Stimulated activated CD4-positive, alpha-beta T cell treated with anti-CD3 and anti-CD28 coated beads, TNF-alpha, amount 100 ng/mL, for 24 hours (primary cell): Measurements from ENCODE around the gene CMIP.

ENCODE experiments used
- DNase-seq, 3 experiments: peaks; one replicate each; pipeline ENCODE4 v3.0.0-alpha.2; 2020; ENCODE audit warnings: low read depth in 3 of 3

CMIP gene

GRCh38 chr16:81703177-81704155, 258.9 kb downstream of the CMIP start:
- DNase-seq: no peak

DNA sequence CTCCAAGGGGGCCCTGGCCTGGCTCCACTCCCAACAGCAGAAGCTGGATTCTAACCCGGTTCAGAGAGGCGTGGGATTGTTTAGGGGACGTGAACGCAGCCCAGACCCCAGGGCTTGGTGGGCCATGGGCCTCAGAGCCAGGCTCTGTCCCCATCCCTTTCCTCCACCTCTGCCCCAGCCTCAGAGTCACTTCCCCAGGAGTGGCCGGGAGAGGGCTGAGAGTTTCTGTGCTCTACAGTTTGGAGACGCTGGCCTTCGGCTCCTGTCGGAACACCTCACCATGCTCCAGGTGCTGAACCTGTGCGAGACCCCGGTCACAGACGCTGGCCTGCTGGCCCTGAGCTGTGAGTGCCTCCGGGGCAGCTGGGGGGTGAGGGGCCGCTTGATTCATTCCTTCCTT, 260.7 kb downstream of the CMIP start:
- DNase-seq: no peak

GRCh38 chr16:81706327-81707295, 262.0 kb downstream of the CMIP start:
- no peak for DNase-seq

GRCh38 chr16:81707411-81708265, 263.0 kb downstream of the CMIP start:
- DNase-seq: no peak

DNA sequence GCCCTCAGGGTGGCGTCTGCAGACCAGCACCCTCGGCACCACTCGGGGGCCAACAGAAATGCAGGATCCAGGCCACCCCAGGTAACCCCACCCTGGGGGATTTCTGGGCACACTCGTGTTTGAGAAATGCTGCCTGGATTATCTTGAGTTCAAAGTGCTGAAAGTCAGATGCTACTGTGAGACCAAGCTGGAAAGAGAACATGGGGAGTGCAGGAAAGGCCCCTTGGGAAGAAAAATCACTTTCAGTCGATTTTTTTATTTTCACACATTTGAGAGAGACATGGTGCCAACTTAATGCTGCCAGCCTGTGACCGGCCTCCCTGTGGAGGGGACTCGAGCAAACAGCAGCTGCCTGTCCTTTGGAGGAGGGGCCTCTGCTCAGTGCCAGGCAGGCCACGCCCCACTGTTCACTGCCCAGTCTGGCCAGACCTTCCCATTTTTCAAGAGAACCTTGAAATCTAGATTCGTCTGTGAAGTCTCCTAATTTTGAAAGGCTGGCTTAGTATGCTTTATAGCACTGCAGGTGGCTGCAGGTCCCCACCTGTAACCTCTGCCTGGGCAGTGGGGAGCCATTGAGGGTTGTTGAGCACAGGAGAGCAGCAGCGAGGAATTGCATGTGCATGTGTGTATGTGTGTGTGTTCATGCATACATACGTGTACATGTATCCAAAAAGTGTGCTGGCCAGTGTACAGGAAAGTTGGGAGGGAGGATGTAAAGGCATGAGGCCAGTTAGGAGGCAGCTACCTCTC, 263.8 kb downstream of the CMIP start:
- DNase-seq: no peak

- no peak for DNase-seq
Observed at GRCh38 chr16:81709016-81709900, 264.6 kb downstream of the CMIP start.

GRCh38 chr16:81710044-81710443, 265.4 kb downstream of the CMIP start:
- DNase-seq: no peak

- DNase-seq: no peak
Observed at GRCh38 chr16:81710596-81710995, 266.0 kb downstream of the CMIP start.

- no peak for DNase-seq
Observed at GRCh38 chr16:81711657-81712319, 267.2 kb downstream of the CMIP start.

DNA sequence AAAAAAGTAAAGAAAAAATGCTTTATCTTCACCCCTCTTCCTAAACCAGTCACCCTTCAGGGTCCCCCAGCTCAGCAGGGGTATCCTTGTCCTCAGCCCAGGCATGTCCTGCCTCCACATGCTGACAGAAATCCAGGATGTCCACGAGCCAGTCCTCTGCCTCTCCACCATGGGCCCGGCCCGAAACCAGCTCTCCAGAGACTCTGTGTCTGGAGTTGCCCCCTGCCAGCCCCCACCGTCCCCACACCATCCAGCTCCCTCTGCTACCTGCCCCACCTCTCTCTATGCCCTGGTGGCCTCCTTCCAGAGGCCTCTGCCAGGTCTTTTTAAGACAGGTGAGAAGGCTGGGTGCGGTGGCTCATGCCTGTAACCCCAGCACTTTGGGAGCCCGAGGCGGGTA, 268.1 kb downstream of the CMIP start:
- DNase-seq: no peak

DNA sequence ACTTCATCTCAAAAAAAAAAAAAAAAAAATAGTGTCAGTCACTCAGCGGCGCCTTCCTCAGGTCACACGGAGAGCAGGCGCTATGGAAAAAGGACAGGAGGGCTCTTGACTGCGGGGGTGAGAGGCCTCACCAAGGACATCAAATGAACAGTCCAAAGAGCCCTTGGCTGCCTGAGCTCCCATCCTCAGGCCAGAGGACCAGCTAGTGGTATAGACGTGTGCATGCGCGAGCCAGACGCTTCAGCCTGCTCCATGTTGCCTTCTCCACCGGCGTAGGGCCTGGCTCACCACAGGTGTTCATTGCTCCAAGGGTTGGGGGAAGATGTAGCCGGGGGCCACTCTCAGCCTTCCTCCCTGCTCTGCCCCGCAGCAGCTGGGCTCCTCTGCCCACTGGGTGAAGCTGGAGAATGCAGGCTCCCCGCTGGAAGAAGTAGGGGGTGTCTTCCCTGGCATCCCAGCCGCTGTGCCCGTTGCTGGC, 268.7 kb downstream of the CMIP start:
- DNase-seq: no peak

DNA sequence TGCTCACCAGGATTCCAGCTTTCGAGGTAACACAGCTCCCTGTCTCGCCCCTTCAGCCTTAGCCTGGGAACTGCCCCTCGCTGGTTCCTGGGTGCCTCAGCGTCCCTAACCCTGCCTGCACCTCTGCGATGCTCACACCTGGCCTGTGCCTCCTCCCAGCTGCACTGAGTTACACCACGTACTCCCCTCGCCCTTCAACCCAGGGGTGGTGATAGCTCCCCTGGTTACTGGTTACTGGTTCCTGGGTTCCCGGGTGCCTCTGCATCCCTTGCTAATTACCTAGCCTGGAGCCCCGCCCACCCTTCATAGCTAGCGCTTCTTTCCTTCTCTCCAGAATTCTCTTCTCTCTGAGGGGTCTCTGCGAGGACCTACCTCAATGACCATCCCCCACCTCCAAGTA, 269.2 kb downstream of the CMIP start:
- no peak for DNase-seq

DNA sequence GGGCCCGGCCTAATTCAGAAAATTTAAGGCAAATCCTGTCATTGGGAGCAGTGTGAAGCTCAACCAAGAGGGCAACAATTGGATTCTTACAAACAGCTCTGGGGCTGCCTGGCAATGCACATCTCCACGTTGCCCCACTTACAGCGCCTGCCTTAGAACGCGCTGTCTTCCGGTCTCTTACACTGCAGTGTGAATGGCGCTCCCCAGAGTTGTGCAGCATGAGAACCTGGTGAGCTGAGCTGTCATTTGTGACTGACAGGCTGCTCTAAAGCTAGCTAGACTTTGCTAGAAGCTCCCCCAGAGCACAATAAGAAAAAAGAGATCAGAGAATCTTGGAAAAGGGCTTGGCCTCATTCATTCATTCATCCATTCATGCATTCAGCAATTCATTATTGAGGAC, 270.0 kb downstream of the CMIP start:
- DNase-seq: no peak

DNA sequence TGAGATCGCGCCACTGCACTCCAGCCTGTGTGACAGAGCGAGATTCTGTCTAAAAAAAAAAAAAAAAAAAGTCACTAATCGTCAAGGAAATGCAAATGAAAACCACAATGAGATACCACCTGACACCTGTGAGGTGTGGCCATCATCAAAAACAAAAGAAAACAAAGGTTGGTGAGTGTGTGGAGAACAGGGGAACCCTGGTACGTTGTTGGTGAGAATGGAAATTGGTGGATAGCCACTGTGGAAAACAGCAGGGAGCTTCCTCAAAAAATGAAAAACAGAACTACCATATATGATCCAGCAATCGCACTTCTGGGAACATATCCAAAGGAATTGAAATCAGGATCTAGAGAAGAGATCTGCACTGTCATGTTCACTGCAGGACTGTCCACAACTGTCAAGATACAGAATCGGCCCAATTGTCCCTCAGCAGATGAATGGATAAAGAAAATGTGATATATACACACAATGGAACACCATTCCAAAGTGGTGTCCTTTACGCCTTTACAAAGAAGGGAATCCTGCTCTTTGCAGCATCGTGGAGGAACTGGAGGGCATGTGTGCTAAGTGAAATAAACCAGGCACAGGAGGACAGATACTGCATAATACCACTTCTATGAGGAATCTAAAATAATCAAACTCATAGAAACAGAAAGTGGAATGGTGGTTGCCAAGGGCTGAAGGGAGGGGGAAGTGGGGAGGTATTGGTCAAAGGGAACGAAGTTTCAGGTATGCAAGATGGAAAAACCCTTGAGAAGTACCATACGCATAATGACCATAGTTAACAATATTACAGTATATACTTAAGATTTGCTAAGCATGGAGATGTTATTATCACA, 271.0 kb downstream of the CMIP start:
- no peak for DNase-seq

- no peak for DNase-seq
Observed at GRCh38 chr16:81716478-81717225, 272.0 kb downstream of the CMIP start.

GRCh38 chr16:81717662-81718189, 273.1 kb downstream of the CMIP start:
- no peak for DNase-seq

DNA sequence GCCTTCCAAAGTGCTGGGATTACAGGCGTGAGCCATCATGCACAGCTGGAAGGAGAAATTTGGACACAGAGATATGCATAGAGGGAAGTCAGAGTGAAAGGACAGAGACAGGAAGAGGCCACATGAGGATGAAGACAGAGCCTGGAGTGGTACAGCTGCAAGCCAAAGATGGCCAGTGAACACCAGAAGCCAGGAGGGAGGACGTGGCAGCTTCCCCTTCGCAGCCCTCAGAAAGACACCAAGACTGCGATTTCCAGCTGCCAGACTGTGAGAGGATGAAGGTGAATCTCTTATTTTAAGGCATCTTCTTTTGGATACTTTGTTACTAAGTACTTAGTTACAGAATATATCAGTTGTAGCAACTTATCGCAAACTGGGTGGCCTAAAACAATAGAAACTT, 274.0 kb downstream of the CMIP start:
- no peak for DNase-seq
